ENCODE data around the gene ABLIM1. TPM values are rescaled to one million over a fixed set of nuclear protein-coding genes. Genes with fewer than 3 reads are reported as not detected.

The ABLIM1 gene
- total and polyA plus RNA-seq, 2 experiments from 2014 or later = 21.9 to 45.1 TPM

DNA sequence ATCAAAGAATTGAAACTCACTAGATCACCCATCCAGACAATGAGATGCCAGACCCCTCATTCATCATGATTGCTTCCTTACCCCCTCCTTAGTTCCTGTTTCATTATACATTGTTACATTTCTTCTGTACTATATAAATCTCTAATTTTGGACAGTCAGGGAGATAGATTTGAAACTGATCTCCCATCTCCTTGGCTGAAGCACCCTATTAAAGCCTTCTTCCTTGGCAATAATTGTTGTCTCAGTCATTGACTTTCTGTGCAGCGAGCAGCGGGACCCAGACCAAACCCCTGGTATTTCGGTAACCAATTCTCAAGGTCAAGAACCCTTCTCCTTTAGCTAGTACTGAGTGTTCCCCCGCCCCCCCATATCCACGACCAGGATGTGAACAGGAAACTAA is 100.2 kb downstream of the ABLIM1 start:
- Histone ChIP-seq H3K4me3 (no peak overlapping the region), H3K79me2 (replicated peaks; ENCODE audit: insufficient read depth) (no peaks in the 10 kb centered on the region), H3K27me3 (ENCODE audit: insufficient read depth) (no peaks in the 10 kb centered on the region), H3K4me1 (ENCODE audit: insufficient read depth) (no peaks in the 10 kb centered on the region), H3K9me2 (ENCODE audit: insufficient read depth) (no peaks in the 10 kb centered on the region), H3K4me2 (no peak overlapping the region), H3F3A (replicated peaks; ENCODE audit: low read depth) (no peaks in the 10 kb centered on the region), H4K20me1 (replicated peaks; ENCODE audit: insufficient read depth) (no peaks in the 10 kb centered on the region), H3K36me3 (ENCODE audit: insufficient read depth) (no peaks in the 10 kb centered on the region), H3K27ac (ENCODE audit: low read depth) (no peak overlapping the region), H2AFZ (no peak overlapping the region)
- Mint-ChIP-seq H3K9me3 (peaks cover 15% of the 10 kb centered on the region), H3K27me3 (ENCODE audit: insufficient read depth, low read depth, poor library complexity) (no peaks in the 10 kb centered on the region), H3K4me1 (no peaks in the 10 kb centered on the region), H3K27ac (no peak overlapping the region), H3K4me3 (no peak overlapping the region), H3K36me3 (ENCODE audit: low read depth) (peaks cover 6% of the 10 kb centered on the region)
- TF ChIP-seq, protein P1, sequence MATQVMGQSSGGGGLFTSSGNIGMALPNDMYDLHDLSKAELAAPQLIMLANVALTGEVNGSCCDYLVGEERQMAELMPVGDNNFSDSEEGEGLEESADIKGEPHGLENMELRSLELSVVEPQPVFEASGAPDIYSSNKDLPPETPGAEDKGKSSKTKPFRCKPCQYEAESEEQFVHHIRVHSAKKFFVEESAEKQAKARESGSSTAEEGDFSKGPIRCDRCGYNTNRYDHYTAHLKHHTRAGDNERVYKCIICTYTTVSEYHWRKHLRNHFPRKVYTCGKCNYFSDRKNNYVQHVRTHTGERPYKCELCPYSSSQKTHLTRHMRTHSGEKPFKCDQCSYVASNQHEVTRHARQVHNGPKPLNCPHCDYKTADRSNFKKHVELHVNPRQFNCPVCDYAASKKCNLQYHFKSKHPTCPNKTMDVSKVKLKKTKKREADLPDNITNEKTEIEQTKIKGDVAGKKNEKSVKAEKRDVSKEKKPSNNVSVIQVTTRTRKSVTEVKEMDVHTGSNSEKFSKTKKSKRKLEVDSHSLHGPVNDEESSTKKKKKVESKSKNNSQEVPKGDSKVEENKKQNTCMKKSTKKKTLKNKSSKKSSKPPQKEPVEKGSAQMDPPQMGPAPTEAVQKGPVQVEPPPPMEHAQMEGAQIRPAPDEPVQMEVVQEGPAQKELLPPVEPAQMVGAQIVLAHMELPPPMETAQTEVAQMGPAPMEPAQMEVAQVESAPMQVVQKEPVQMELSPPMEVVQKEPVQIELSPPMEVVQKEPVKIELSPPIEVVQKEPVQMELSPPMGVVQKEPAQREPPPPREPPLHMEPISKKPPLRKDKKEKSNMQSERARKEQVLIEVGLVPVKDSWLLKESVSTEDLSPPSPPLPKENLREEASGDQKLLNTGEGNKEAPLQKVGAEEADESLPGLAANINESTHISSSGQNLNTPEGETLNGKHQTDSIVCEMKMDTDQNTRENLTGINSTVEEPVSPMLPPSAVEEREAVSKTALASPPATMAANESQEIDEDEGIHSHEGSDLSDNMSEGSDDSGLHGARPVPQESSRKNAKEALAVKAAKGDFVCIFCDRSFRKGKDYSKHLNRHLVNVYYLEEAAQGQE (IDR thresholded peaks at IDR 0.05; ENCODE audit: unreplicated experiment) = no peak
- TF ChIP-seq ZNF331 (CRISPR knock-in tag; IDR thresholded peaks at IDR 0.05; ENCODE audit: low read depth) = no peak
- TF ChIP-seq STAT1 (IDR thresholded peaks at IDR 0.05; ENCODE audit: unreplicated experiment) = no peak
- no peak for TF ChIP-seq EZH2 (IDR thresholded peaks at IDR 0.05; ENCODE audit: low read depth, unreplicated experiment)
- no peak for TF ChIP-seq EZH2phosphoT487 (IDR thresholded peaks at IDR 0.05; ENCODE audit: unreplicated experiment)
- DNase-seq (ENCODE audit: low spot score) (no peak), ATAC-seq (no peak)

DNA sequence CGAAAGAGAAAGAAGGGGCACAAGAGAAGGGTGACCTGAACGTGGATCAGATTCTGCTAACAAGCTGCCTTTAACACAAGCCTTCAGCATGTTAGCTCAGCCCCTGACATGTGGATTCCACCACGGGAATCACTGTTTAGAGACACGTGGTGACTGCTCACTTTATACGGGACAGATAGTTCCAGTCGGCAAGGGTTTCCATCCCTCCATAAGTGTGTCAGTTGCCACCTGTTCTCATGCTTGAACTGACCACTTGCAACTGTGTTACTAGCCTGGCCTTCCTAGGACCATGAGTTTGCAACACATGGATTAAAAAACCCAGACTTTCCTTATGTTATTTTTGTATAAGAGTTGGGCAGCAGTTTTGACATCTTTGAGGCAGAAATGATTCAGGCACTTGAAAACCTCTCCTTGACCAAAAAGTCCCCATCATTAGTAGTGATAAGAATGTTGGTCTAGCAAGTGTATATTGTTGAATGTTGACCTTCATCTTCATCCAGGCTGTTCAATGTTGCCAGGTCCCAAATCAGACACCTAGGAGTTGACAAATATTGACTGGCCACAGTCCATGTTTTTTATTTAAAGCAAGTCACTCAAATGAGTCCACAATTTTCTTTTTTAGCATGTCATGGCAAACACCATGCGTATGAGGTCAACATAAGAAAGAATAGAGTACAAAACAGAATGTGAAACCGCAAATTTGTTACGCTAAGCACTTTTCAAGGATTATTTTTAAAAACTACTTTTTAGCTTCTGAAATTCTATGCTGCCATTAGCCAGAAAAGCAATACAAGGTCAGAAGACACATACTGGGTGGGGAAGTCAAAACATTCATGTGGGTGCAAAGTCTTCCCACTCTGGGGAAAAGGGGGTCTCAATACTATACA is 101.6 kb downstream of the ABLIM1 start:
- Histone ChIP-seq H3K9me2 (ENCODE audit: insufficient read depth) (no peaks in the 10 kb centered on the region), H3K79me2 (replicated peaks; ENCODE audit: insufficient read depth) (no peaks in the 10 kb centered on the region), H3K27ac (ENCODE audit: low read depth) (no peak overlapping the region), H3F3A (replicated peaks; ENCODE audit: low read depth) (no peaks in the 10 kb centered on the region), H3K4me2 (no peak overlapping the region), H3K4me3 (no peak overlapping the region), H2AFZ (no peak overlapping the region), H4K20me1 (replicated peaks; ENCODE audit: insufficient read depth) (no peaks in the 10 kb centered on the region), H3K27me3 (ENCODE audit: insufficient read depth) (no peaks in the 10 kb centered on the region), H3K36me3 (ENCODE audit: insufficient read depth) (no peaks in the 10 kb centered on the region), H3K4me1 (ENCODE audit: insufficient read depth) (no peaks in the 10 kb centered on the region)
- peaks cover 6% of the 10 kb centered on the region for H3K36me3 Mint-ChIP-seq (ENCODE audit: low read depth)
- no peaks in the 10 kb centered on the region for H3K27me3 Mint-ChIP-seq (ENCODE audit: insufficient read depth, low read depth, poor library complexity)
- H3K4me1 Mint-ChIP-seq = no peaks in the 10 kb centered on the region
- peaks cover 15% of the 10 kb centered on the region for H3K9me3 Mint-ChIP-seq
- no peak overlapping the region for H3K27ac Mint-ChIP-seq
- H3K4me3 Mint-ChIP-seq = no peak overlapping the region
- no peak for DNase-seq (ENCODE audit: low spot score)
- no peak for TF ChIP-seq STAT1 (IDR thresholded peaks at IDR 0.05; ENCODE audit: unreplicated experiment)
- TF ChIP-seq POLR2AphosphoS5 (IDR thresholded peaks at IDR 0.05; ENCODE audit: low read depth) = no peak
- no peak for TF ChIP-seq NANOG (IDR thresholded peaks at IDR 0.05; ENCODE audit: borderline replicate concordance)
- TF ChIP-seq EZH2phosphoT487 (IDR thresholded peaks at IDR 0.05; ENCODE audit: unreplicated experiment) = no peak
- TF ChIP-seq EZH2 (IDR thresholded peaks at IDR 0.05; ENCODE audit: low read depth, unreplicated experiment) = no peak
- TF ChIP-seq, protein P2, sequence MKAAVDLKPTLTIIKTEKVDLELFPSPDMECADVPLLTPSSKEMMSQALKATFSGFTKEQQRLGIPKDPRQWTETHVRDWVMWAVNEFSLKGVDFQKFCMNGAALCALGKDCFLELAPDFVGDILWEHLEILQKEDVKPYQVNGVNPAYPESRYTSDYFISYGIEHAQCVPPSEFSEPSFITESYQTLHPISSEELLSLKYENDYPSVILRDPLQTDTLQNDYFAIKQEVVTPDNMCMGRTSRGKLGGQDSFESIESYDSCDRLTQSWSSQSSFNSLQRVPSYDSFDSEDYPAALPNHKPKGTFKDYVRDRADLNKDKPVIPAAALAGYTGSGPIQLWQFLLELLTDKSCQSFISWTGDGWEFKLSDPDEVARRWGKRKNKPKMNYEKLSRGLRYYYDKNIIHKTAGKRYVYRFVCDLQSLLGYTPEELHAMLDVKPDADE (IDR thresholded peaks at IDR 0.05) = no peak
- no peak for ATAC-seq
